CD4-positive, alpha-beta T cell treated with Interleukin-21 for 1 hour (primary cell): ENCODE data around the gene NAT9.

Experiments
- DNase-seq: peaks from one replicate; pipeline ENCODE4 v3.0.0-alpha.2; 2020

The NAT9 gene

DNA sequence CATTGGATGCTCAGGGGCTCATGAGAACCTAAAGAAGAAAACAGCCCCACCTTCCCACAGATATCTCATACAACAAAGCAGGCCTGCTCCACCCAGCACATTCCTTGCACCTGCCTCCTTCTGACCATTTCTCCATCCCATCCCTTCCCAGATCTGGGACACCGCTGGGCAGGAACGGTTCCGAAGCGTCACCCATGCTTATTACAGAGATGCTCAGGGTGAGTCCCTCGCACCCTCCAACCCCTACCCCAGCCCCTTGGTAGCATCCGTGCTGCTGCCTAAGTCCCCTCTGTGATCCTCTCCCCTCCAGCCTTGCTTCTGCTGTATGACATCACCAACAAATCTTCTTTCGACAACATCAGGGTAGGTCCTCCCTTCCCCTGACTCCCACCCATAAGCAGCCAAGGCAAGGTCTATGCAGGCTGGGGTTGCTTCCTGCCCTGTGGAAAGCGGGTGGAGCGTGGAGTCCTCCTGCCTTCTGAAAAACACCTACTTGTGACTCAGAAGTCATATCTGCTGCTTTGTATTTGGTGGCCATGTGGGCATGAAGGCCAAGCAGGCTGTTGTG, 33.1 kb downstream of the NAT9 start:
- DNase-seq: no peak

DNA sequence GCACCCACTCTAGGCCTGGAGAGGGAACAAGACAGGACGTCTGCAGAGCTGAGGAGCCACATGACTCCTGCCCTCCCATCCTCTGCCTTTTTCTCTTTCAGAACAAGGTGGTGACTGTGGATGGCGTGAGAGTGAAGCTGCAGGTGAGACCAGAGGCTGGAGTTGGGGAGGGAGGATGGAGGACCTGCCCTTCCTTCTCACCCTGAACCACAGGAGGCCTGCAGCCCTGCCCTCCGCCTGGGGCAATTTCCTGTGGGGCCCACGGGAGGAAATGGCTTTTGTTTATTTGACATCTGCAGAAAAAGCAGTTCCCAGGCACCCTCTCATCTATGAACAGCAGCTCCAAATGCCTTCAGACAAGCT, 34.0 kb downstream of the NAT9 start:
- DNase-seq: peak; percentile 63

DNA sequence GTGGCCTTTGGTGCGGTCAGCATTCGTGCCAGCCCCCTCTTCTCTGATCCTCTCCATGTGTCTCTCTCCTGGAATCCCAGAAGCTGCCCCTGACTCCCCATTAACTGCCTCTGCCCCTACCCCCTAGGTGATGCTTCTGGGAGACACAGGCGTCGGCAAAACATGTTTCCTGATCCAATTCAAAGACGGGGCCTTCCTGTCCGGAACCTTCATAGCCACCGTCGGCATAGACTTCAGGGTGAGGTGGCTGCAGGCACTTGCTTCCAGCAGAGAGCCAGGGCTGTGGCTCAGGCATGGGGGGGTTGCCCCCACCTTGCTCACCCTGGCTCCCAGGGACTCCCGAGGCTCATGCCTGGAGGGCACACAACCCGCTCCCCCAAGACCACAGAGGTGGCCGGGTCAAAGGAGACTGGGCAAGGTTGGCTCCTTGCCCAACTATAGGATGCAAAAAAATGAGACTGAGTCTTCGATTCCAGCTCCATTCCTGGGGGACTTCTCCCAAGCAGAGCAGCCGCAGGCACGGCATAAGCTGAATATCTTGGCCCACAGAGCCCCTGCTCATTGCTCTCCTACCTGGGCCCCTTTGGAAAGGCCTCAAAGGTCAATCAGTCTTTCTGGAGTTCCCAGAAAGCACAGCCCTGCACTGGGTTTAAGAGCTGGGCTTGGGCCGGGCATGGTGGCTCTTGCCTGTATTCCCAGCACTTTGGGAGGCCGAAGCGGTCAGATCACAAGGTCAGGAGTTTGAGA, 35.3 kb downstream of the NAT9 start:
- no peak for DNase-seq

DNA sequence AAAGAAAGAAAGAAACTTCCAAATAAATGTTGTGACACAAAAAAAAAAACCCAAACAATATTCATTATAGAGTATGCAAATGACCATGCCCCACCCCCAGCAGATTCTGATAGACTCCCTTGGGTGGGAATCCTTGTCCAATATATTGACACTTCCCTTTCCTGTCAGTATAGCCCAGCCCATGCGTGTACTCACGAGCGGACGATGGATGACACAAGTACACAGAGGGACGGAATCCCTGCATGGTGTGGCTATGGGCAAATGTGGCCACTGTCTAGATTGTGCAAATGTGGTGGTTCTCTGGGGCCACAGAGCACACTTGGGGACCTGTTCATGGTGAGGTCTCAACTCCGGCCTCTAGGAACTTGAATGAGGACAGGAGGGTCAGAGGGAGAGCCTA, 36.0 kb downstream of the NAT9 start:
- DNase-seq: no peak

DNA sequence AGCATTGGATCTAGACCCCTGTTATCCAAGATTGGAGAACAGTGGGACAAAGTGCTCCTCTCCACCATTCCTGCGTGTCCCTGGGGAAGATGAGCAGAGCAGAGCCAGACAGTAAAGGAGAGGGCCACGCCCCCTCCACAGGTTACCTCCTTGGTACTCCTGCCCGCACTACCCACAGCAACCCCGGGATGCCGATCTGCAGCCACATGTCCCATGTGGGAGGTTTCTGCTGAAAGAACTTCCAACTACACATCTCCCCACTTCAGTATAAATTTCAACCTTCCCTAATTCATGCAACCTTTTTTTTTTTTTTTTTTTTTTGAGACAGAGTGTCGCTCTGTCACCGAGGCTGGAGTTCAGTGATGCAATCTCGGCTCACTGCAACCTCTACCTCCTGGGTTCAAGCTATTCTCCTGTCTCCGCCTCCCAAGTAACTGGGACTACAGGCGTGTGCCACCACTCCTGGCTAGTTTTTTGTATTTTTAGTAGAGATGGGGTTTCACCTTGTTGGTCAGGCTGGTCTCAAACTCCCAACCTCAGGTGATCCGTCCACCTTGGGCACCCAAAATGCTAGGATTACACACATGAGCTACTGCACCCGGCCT, 36.8 kb downstream of the NAT9 start:
- no peak for DNase-seq

DNA sequence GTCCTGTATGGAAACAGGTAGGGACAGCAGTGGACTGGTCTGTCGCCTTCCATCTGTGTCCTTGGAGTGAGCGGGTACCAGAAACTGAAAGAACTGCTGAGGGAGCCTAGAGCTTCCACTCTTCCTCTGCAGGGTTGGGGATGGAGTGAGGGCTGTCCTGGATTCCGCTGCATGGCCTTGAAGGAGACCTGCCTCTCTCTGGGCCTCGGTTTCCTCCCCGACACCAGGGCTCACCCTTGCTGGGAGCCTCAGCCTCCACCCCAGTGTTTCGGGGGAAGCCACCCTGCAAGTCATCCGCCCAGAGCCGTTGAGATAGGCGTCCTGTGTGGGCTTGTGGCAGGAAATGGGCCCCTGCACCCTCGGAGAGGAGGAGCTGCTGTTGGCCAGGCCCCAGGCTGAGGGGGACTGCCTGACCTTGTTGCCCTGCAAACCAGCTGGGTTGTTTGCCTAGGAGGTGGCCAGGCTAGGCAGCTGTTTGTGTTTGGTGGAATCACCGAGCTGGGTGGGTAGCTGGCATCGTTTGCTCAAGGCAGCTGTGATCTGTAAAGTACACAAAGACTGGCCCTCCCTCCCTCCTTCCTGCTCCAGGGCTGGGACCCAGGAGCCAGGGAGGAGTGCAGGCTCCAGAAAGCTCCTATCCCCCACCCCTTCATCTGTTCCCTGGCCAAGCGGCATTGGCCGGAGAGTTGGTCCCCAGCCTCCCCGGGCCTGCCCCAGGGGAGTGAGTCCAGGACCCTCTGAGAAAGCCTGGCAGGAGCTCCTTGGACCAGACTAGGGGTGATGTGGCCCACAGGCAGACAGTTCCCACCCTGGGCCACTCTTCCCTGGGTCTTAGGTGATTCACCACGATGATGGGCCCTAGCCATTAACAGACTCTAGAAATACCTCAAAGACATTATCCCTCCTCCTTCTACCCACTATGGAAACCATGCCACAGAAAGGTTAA, 37.8 kb downstream of the NAT9 start:
- DNase-seq: peak; percentile 83

DNA sequence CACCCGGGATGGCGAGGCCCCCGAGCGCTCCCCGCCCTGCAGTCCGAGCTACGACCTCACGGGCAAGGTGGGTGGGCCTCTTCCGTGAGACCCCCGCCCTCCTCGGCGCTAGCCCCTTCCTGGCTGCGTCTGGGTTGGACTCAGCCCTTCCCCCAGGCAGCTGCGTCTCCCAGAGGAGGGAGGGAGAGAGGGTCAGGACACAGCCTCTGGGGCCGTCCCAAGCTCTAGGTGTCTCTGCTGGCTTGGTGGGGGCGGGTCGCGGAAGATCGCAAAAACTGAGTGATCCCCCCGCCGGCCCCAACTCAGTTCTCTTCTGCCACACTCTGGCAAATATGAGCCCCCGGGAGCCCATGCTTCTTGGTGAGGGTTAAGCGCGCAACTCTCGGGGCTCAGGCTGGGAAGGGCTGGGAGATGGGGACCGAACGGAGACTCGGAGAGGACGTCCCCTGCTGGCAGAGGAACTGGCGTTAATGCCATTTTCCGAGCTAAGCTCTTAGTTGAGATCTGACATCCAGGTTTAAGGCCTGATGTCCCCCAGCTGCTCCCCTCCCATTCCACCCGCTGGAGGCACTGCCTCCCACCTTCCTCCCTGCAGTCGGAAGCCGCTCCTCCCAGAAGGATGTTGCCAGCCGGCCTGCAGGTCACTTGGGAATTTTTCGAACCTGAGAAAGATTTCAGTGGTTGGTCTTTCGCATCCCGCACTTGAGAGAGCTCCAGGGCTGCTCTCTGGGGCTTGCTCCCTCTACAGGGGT, 38.7 kb downstream of the NAT9 start:
- DNase-seq: peak; percentile 49

DNA sequence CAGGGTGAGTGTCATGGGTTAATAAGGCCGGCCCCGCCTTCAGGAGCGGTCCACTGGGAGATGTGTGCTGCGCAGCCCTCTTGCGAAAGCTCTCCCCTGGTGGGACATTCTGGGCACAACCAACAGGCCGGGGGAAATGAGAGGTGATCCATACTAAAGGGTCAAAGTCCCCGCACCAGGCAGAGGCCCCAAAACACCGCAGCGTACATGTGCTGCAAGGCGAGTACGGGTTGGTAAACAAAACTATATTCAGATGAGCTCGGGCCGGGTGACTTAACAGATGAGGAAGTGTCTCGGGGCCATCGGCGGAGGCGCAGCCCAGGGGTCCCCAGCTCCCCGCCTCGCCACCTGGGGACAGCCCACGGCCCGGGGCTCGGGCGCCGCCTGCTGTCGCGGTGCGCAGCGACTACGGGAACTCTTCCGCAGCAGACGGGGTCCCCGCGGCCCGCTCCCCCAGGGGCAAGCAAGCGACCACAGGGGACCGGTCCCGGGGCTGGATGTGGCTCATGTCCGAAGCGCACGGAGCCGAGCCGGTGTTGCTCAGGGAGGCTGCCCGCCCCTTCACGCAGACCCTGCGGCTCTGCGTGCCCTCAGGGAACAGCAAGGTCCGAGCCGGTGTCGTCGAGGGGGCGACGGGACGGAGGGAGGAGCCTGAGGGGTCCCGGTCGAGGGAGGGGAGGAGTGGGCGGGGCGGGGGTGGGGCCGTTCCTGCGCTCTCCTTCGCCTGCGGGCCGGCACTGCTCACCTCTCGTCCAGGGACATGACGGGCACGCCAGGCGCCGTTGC, 39.4 kb downstream of the NAT9 start, which contains the start of gene RAB37:
TSS of gene RAB37 (plus strand) at position 744 of the 786 bp plus-strand sequence. CDS start at position 761, 17 bp downstream.
- DNase-seq: peak; percentile 54

DNA sequence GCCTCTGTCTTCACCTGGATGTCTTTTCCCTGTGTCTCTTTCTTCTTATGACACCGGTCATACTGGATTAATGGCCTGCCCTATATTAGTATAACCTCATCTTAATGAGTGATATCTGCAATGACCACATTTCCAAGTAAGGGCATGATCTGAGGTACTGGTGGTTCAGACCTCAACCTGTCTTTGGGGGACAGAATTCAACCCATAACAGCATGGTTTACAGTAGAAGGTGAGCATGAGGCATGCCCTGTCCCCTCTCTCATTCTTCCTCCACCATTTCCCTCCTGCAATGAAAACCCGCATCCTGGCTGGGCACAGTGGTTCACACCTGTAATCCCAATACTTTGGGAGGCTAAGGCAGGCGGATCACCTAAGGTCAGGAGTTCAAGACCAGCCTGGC, 41.9 kb downstream of the NAT9 start:
- DNase-seq: no peak

DNA sequence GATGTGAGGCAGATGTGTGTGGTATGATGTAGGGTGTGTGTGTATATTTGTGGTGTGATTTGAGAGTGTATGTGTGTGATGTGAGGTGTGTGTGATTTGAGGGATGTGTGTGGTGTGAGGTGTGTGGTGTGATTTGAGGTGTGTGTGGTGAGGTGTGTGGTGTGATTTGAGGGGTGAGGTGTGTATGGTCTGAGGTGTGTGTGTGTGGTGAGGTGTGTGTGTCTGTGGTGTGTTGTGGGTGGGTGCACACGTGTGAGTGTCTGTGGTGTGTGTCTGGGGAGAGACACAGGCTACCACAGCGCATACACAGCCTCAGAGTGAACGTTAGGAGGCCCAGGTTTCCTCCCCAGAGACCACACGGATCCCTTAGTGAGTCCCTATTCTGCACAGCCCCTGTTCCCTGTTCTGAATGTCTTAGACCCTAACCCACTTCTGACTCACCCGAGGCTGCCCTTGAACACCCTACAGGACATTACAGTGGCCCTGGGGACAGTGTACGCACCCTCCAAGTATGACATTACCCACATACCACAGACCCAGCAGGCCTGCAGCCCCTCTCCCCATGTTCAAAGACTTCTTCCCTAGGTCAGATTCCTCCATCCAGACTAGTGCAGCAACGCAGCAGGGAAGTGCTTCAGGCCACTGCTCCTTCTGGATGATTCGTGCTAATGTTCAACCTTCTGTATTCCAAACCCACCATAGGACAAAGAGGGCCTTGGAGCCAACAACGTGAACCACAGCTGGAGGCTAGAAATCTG, 42.6 kb downstream of the NAT9 start:
- peak; percentile 49 for DNase-seq

DNA sequence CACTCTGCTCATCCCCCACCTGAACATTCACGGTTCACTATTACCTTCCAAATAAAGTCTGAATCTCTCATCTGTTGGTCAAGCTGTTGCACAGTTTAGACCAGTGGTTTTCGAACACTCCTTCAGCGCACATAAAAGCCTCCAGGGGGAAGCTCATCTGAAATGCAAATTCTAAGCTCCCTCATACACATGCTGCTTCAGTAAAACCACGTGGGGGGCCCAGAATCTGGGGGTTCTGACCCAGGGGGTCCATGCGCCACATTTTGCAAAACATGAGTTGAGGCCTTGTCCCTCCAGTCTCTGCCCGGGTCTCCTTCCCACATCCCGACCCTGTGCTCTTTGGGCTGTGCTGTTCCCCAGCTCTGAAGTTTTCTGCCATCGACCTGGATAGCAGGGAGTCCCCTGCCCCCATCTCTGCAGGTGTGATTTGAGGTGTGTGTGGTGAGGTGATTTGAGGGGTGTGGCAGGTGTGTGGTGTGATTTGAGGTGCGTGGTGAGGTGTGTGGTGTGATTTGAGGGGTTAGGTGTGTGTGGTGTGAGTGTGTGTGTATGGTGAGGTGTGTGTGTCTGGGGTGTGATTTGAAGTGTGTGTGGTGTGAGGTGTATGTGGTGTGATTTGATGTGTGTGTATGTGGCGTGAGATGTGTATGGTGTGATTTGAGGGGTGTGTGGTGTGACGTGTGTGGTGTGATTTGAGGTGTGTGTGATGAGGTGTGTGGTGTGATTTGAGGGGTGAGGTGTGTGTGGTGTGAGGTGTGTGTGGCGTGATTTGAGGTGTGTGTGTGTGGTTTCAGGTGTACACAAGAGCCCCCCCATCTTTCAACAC, 43.9 kb downstream of the NAT9 start:
- no peak for DNase-seq

DNA sequence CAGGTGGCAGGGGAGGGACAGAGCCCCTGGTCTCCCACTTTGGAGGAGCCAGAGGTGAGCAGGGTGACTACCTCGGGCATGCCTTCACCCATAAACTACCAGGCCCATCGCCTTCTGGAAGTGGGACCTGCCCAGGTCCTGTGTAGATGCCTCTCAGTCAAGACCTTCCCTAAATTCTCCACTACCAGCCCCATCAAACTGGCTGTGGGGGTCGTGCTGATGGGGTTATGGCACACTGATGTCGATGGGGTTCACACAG, 44.9 kb downstream of the NAT9 start:
- DNase-seq: no peak

DNA sequence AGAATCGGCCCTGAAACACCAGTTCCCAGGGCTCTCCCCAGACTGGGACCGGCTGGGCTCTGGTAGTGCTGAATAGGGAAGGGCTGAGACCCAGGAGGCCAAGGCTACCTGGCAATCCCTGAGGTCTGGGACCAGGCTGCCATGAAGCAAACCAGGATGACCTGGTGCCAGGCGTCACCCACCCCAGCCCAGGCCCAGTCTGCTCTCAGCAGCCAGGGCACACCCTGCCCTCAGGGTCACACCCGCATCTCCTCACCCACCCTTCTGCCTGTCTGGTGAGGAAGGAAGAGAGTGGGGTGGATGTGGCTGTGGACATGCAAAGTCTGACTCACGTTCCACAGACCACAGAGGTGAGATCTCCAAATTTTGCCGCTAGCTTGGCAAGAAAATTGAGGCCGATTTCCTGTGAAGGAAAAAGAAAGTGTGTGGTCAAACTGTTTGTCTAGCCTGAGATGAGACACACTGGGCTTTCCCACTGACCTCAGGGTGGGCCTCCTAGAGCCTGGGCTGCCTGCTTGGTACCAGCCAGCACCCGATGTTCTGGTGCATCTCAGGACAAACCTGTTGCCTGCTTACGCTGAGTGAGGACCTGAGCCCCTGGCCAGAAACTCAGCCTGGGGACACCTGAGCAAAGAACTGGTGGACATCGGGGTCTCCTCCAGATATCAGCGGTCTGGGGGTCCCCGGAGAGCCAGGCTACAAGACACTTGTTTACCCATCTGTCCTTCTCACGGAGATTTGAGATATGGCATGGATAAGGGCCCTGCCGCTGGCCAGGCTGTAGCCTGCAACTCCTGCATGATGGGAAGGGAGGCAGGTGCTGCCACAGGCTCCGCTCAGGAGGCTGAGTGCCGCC, 45.4 kb downstream of the NAT9 start:
- peak; percentile 74 for DNase-seq

DNA sequence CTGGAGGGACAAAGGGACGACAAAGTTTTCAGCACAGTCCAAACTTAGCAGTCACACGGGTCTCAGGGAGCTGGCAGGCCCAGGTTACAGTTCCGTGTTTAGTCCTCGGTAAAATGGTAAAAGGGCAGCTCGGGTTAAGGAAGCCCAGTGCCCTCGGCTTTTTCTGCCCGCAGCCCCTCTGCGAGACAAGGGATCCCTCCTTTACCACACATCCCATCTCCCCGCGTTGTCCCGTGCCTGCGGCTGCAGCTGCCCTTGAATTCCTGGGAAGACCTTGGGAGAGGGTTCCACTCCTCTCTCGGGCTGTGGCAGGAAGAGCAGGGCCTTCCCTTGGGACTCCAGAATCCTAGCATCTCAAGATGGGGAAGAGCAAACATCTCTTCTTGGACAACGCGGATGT, 46.3 kb downstream of the NAT9 start:
- no peak for DNase-seq

DNA sequence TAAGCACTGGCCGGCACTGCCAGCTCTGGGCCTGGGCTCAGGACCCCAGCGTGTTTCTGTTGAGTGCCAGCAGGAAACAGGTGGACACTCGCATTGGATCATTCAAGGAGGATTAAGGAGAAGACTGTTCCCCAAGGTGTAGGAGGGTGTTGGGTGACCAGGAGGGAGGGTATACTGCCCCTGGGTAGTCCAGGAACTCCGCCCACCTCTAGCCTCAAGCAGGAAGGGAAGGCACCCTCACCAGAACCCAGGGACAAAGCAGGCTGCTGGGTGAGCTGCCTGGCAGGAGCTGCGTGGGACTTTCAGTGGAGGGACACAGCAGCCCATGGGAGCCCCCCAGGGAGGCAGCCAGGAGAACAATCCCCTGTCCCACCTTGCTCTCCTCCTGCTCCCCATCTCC, 46.8 kb downstream of the NAT9 start:
- no peak for DNase-seq

DNA sequence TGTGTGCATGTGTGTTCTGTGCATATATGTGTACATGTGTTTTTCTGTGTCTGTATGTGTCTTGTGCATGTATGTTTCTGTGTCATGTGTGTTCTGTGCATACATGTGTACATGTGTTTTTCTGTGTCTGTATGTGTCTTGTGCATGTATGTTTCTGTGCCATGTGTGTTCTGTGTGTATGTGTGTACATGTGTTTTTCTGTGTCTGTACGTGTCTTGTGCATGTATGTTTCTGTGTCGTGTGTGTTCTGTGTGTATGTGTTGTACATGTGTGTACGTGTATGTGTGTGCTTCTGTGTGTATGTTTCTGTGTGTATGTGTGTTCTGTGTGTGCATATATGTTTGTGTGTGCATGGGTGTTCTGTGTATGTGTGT, 47.5 kb downstream of the NAT9 start:
- no peak for DNase-seq

DNA sequence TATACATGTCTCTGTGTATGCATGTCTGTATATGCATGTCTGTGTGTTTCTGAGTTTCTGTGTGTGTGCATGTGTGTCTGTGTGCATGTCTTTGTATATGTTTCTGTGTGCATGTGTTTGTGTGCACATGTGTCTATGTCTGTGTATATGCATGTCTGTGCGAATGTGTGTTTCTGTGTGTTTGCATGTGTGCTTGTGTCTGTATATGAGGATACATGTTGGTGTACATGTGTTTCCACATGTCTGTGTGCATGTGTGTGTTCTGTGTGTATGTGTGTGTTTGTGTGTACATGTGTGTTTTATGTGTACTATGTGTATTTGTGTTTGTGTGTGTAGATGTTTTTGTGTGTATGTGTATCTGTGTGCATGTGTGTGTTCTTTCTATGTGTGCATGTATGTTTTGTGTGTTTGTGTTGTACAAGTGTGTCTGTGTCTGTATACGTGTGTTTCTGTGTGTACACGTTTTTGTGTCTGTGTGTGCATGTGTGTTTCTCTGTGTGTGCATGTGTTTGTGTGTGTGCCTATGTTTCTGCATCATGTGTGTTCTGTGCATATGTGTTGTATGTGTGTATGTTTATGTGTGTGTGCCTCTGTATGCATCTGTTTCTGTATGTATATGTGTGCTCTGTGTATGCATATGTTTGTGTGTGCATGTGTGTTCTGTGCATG, 48.0 kb downstream of the NAT9 start:
- DNase-seq: no peak

DNA sequence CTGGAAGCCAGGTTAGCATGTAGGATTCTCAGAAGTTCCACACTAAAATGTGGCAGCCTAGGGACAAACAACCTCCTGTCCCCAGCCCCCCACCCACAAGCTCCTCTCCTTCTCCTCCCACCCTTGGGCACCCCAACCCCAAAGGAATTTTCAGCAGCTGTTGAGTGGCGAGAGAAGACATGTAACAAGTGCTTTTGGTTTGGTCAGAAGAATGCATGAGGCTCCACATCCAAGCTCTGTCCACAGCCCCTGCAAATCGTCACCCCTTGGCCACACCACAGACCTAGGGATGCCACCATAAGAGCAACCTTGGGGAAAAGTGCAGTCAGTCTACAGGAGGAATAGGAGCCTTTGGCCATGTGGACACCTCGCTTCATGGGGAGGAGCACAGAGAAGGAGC, 51.0 kb downstream of the NAT9 start:
- DNase-seq: no peak

DNA sequence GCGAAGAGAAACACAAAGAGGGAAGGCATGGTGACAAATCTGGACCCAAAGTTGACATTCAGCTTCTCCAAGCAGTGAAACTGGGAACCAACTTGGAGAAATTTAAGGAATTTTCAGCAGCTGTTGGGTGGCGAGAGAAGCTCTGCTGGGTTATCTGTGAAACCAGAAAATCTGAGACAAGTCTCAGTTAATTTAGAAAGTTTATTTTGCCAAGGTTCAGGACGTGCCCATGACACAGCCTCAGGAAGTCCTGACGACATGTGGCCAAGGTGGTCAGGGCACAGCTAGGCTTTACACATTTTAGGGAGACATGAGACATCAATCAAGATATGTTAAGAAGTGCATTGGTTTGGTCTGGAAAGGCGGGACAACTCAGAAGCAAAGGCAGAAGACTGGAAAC, 52.3 kb downstream of the NAT9 start:
- DNase-seq: no peak
